Measurements from ENCODE around the gene OPTN.
"Not testable (repeated sequence)": the region's sequence is repeated elsewhere in the genome, so short reads cannot be mapped to it uniquely, and the experiment has no call there.

The OPTN gene

DNA sequence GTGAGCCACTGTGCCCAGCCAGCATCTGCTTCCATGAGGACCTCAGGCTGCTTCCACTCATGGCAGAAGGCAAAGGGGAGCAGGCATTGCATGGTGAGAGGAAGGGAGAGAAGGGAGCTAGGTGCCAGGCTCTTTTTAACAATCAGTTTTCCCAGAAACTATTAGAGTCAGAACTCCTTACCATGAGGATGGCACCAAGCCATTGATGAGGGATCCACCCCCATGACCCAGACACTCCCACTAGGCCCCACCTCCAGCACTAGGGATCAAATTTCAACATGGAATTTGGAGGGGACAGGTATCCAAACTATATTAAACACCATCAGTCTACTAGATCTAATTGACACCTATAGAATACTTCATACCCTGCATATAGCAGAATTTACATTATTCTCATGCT, 47.2 kb downstream of the OPTN start:
- peaks cover 10 to 23% (median 18%) of the 10 kb centered on the region in 3 donors for H3K36me3 ChIP-seq
- peaks cover 0 to 3% (median 0%) of the 10 kb centered on the region in 3 donors for H3K9me3 ChIP-seq
- no peak overlapping the region for H3K4me3 ChIP-seq
- no peaks in the 10 kb centered on the region for H3K27me3 ChIP-seq
- intact Hi-C loops (cut with DNase I; ENCODE audit: low total_unique reads): no loop called here
- no peak overlapping the region for H3K27ac ChIP-seq
- TF ChIP-seq, protein P1, sequence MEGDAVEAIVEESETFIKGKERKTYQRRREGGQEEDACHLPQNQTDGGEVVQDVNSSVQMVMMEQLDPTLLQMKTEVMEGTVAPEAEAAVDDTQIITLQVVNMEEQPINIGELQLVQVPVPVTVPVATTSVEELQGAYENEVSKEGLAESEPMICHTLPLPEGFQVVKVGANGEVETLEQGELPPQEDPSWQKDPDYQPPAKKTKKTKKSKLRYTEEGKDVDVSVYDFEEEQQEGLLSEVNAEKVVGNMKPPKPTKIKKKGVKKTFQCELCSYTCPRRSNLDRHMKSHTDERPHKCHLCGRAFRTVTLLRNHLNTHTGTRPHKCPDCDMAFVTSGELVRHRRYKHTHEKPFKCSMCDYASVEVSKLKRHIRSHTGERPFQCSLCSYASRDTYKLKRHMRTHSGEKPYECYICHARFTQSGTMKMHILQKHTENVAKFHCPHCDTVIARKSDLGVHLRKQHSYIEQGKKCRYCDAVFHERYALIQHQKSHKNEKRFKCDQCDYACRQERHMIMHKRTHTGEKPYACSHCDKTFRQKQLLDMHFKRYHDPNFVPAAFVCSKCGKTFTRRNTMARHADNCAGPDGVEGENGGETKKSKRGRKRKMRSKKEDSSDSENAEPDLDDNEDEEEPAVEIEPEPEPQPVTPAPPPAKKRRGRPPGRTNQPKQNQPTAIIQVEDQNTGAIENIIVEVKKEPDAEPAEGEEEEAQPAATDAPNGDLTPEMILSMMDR (IDR thresholded peaks at IDR 0.05): no peak
- no peaks in the 10 kb centered on the region for H3K4me1 ChIP-seq
- no peak for DNase-seq

DNA sequence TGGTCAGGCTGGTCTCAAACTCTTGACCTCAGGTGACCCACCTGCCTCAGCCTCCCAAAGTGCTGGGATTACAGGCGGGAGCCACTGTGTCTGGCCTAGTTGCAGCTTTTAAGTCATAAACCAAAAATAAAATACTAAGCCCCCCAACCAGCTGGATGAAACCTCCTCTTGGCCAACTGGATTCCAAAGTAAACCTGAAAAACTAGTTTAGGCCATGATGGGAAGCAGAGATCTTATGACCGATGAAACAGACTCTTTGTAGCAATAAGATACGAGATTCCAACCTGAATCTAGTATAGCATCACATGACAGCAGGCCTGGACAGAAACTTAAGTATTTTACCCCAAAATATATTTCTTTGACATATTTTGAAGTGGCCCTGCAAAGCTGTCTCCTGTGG, 52.3 kb downstream of the OPTN start:
- Histone ChIP-seq H3K4me1 (no peaks in the 10 kb centered on the region), H3K4me3 (no peak overlapping the region), H3K27me3 (no peaks in the 10 kb centered on the region), H3K27ac (no peak overlapping the region), H3K9me3 (no peaks in the 10 kb centered on the region), H3K36me3 (no peaks in the 10 kb centered on the region)
- DNase-seq: no peak
- intact Hi-C loops (cut with DNase I; ENCODE audit: low total_unique reads): no loop called here
- TF ChIP-seq, protein P1 (IDR thresholded peaks at IDR 0.05): no peak

DNA sequence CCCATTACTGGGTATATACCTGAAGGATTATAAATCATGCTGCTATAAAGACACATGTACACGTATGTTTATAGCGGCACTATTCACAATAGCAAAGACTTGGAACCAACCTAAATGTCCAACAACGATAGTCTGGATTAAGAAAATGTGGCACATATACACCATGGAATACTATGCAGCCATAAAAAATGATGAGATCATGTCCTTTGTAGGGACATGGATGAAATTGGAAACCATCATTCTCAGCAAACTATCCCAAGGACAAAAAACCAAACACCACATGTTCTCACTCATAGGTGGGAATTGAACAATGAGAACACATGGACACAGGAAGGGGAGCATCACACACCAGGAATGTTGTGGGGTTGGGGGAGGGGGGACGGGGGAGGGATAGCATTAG, 55.9 kb downstream of the OPTN start:
- H3K4me1 ChIP-seq; DNase-seq; H3K27ac ChIP-seq; H3K27me3 ChIP-seq; H3K4me3 ChIP-seq; intact Hi-C loops (cut with DNase I; ENCODE audit: low total_unique reads); H3K9me3 ChIP-seq; H3K36me3 ChIP-seq: not testable (repeated sequence)

DNA sequence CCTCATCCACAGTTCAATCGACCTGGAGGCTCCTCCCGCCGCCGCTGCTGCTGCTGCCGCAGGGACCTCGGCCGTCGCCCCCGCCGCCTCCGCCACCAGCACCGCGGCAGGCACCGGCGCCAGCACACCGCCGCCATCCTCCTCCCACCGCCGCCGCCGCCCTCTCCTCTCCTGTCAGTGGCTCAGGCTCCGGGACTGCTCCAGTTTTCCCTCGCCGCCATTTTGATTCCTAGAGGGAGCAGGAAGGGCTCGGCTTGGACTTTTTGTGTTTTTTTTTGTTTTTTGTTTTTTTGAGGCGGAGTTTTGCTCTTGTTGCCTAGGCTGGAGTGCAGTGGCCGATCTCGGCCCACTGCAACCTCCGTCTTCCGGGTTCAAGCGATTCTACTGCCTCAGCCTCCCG, 58.4 kb downstream of the OPTN start:
- H3K36me3 ChIP-seq: no peaks in the 10 kb centered on the region
- intact Hi-C loops (cut with DNase I; ENCODE audit: low total_unique reads): no loop called here
- no peak for DNase-seq
- H3K27me3 ChIP-seq: no peaks in the 10 kb centered on the region
- peaks cover 4 to 15% (median 8%) of the 10 kb centered on the region in 4 donors for H3K4me1 ChIP-seq
- H3K9me3 ChIP-seq: no peaks in the 10 kb centered on the region
- peak overlapping the region; percentile 26 to 28 for H3K4me3 ChIP-seq
- TF ChIP-seq, protein P1 (IDR thresholded peaks at IDR 0.05): no peak
- H3K27ac ChIP-seq: no peak overlapping the region

DNA sequence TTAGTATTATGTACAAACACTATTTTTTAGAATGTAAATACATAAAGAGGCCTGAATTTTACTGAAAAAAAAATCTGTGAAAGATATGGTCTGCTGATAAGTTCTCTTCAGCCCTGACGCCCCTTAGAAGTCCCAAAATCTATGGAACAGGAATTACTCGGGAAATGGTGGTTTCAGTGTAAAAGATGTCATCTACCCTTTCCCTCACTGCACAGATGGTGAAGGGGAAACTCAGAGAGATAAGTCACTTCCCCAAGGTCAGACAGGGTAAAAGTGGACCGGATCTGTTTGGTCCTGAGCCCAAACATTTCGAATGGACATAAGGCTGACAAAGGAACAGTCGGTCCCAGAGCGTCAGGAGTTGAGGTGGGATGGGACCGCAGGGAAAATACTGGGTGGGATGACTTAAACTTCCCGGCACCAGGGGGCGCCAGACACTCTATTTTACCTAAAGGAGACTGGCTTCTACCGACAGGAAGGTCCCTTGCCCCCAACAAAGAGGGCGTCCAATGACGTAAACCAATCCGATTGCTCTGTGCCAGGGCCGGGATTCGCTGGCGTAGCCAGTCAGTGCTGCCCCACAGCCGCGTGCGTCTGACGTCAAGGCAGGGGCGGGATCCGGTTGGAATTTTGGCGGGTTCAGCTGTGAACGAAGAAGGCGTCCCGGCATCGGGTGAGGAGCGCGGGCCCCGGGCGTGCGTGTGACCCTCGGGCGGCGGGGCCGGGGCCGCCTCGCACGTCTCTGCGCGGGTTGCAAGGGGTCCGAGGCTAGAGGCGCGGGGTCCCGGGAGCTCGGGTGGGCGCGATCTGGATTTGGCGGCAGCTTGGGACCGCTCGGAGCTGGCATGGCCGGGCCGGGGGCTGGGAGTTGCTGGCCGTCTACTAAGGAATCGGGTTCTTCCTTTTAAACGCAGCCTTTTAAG, 61.2 kb downstream of the OPTN start, which contains the start of gene MCM10:
Gene MCM10 (plus strand): TSS at position 625 of the 923 bp plus-strand sequence. CDS start 2,645 bp downstream, outside the sequence.
- peaks cover 4 to 15% (median 8%) of the 10 kb centered on the region in 4 donors for H3K4me1 ChIP-seq
- intact Hi-C loops (cut with DNase I; ENCODE audit: low total_unique reads): loop anchor here (5.0 kb wide), 1 partner anchor 141 kb away; the partner anchor contains the start of gene PHYH
- no peak within 1 kb of the TSS for H3K27ac ChIP-seq
- peak; percentile 98 to 99 for DNase-seq
- peak within 1 kb of the TSS; percentile 37 to 48 for H3K4me3 ChIP-seq
- H3K27me3 ChIP-seq: no peaks in the 10 kb centered on the region
- H3K9me3 ChIP-seq: no peaks in the 10 kb centered on the region
- TF ChIP-seq, protein P1 (IDR thresholded peaks at IDR 0.05): peak; percentile 70 to 94
- no peaks in the 10 kb centered on the region for H3K36me3 ChIP-seq

DNA sequence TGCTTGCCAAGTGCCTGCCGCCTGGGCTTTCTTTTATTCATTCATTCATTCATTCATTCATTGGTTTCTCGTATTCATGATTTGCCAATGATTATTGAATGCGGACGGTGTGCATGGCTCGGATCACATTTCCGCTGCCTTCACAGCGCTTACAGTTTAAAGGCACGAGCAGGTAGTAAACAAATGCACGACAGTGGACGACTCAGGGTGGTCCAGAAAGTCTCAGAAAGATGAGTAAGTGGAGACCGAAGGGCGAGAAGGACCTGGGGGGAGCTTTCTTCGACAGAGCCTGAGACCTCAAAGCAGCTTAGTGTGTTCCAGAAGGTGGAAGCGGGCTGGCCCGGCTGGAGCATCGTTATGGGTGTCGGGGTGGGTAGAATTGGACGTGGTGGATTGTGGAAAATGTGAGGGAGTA, 61.9 kb downstream of the OPTN start:
- H3K27me3 ChIP-seq: no peaks in the 10 kb centered on the region
- no peak overlapping the region for H3K27ac ChIP-seq
- no peak for DNase-seq
- H3K4me3 ChIP-seq: peak overlapping the region; percentile 37 to 48
- peaks cover 4 to 15% (median 8%) of the 10 kb centered on the region in 4 donors for H3K4me1 ChIP-seq
- H3K36me3 ChIP-seq: no peaks in the 10 kb centered on the region
- intact Hi-C loops (cut with DNase I; ENCODE audit: low total_unique reads): loop anchor here (5.0 kb wide), 1 partner anchor 140 kb away; the partner anchor contains the start of gene PHYH
- TF ChIP-seq, protein P1 (IDR thresholded peaks at IDR 0.05): no peak
- no peaks in the 10 kb centered on the region for H3K9me3 ChIP-seq
